ENCODE measurements around the gene ACOX2. TPM values are rescaled to one million over a fixed set of nuclear protein-coding genes. Genes with fewer than 3 reads are reported as not detected.

ACOX2 gene
- total and polyA plus RNA-seq, 2 of the 13 experiments (the other 11 are each of a cell fraction or from before 2014, with no cell fraction given), result 42.6 to 98.5 TPM

- TF ChIP-seq ZNF687 (CRISPR knock-in tag; IDR thresholded peaks at IDR 0.05) (peak; percentile 71), ZNF496 (CRISPR knock-in tag; IDR thresholded peaks at IDR 0.05; ENCODE audit: insufficient replicate concordance) (no peak), PAX8 (CRISPR knock-in tag; IDR thresholded peaks at IDR 0.05; ENCODE audit: borderline replicate concordance) (no peak), ESRRA (CRISPR knock-in tag; IDR thresholded peaks at IDR 0.05; ENCODE audit: low read depth) (no peak), NFYB (CRISPR knock-in tag; IDR thresholded peaks at IDR 0.05) (no peak), ZNF232 (CRISPR knock-in tag; IDR thresholded peaks at IDR 0.05; ENCODE audit: borderline replicate concordance) (no peak), EEA1 (CRISPR knock-in tag; IDR thresholded peaks at IDR 0.05; ENCODE audit: borderline replicate concordance) (no peak), SOX13 (IDR thresholded peaks at IDR 0.05) (no peak), SOX13 (CRISPR knock-in tag; conservative IDR thresholded peaks at IDR 0.05 in 1 of 2, IDR thresholded peaks at IDR 0.05 in 1 of 2) (peak in 1 of 2 experiments; percentile 47; a peak in 1 of 4 replicates), PAXIP1 (CRISPR knock-in tag; conservative IDR thresholded peaks at IDR 0.05) (peak; percentile 20; the same call in 1 of the 2 replicates), PHB2 (IDR thresholded peaks at IDR 0.05; ENCODE audit: partially characterized antibody) (no peak), GMEB1 (CRISPR knock-in tag; IDR thresholded peaks at IDR 0.05; ENCODE audit: borderline replicate concordance) (peak; percentile 30; the same call in 1 of the 2 replicates), TIGD3 (CRISPR knock-in tag; IDR thresholded peaks at IDR 0.05; ENCODE audit: borderline replicate concordance) (no peak), ZNF75D (CRISPR knock-in tag; IDR thresholded peaks at IDR 0.05; ENCODE audit: borderline replicate concordance) (no peak), ZNF7 (CRISPR knock-in tag; IDR thresholded peaks at IDR 0.05) (peak; percentile 34; the same call in 1 of the 2 replicates), ZC3H13 (CRISPR knock-in tag; IDR thresholded peaks at IDR 0.05) (no peak)
Measured at GRCh38 chr3:58491506-58492402, 45.2 kb downstream of the ACOX2 start, which contains the start of gene KCTD6 (continued).
